ENCODE measurements around the gene SEC14L5.

DNA sequence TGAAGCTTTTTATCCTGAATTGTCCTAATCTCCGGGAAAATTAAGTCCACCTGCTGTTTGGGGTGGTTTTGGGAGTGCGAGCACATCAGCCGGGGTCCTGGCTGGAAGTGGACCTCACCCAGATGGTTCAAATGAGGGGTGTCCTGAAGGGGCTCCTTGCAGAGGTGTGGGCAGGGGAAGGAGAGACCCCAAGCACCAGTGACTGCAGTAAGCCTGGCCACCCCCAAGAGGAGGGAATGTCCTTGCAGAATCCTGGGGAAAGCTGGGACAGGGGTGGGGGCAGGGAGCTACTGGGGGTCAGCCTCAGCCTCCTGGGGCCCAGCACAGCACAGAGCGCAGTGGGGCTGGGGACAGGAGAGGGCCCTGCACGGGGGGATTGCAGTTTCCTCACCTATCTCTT is 46.2 kb downstream of the SEC14L5 start:
- TF ChIP-seq CTCF (IDR thresholded peaks at IDR 0.05) (no peak), EP300 (IDR thresholded peaks at IDR 0.05; ENCODE audit: low read depth) (no peak), POLR2A (IDR thresholded peaks at IDR 0.05) (no peak), POLR2AphosphoS5 (IDR thresholded peaks at IDR 0.05) (no peak)
